K562 (cell line): Measurements from ENCODE around the gene KPNB1. TPM values are rescaled to one million over a fixed set of nuclear protein-coding genes. Genes with fewer than 3 reads are reported as not detected.

Experiments used
- ATAC-seq: fragments of 200-7000 bp; cut with Tn5 transposase; 3 replicates; pipeline ENCODE4 v1.9.1; 2020; ENCODE audit warnings: moderate library complexity
- BruUV-seq: library from RNA; stranded (reverse); fragments of 400-500 nt; replicated peaks from 2 replicates; lab custom pipeline; 2021; lab: Mats Ljungman, UMichigan
- CTCF ChIA-PET: fragments of 300-600 bp; formaldehyde crosslinking; extraction: SDS; loops from one replicate; lab custom pipeline; 2021; ENCODE audit warnings: low intra/inter-chr PET ratio; lab: Yijun Ruan, JAX
- POLR2A ChIA-PET: fragments of 300-600, 350-650 bp; sonication (Branson Sonifier 250); formaldehyde crosslinking; extraction: SDS; loops from one replicate; lab custom pipeline; 2021; ENCODE audit warnings: antibody characterized with exemption, inconsistent platforms; lab: Yijun Ruan, JAX
- DNase-seq, 4 experiments: peaks; one replicate each; pipeline versions ENCODE4 v3.0.0 to v3.0.0-alpha.2; 2011 to 2018; ENCODE audit warnings: low spot score in 3 of 4, mixed read lengths in 3 of 4; ENCODE audit errors: extremely low read depth in 1 of 4
- FAIRE-seq: peaks from 2 replicates; lab custom pipeline; 2011; peaks lifted over from hg19 to GRCh38; lab: Jason Lieb, UNC
- H2AFZ ChIP-seq: 2 replicates; pipeline ENCODE4 v1.6.0; 2011; ENCODE audit warnings: low read depth, low read length, control low read depth, inconsistent platforms
- H3K27ac ChIP-seq: fragments of 200-600 bp; 3 replicates; pipeline ENCODE4 v1.8.0; 2011; ENCODE audit warnings: low read depth, mild to moderate bottlenecking, control low read depth, inconsistent platforms, low read length, moderate library complexity, mixed read lengths; ENCODE audit errors: extremely low read depth
- H3K27me3 ChIP-seq, 2 experiments: fragments of 300-600 bp in 1 of 2; 2 replicates in 1 of 2; 3 replicates in 1 of 2; pipeline versions ENCODE4 v1.6.0 to v1.8.0; 2011; ENCODE audit warnings: inconsistent platforms in 2 of 2, low read length in 2 of 2, mild to moderate bottlenecking in 1 of 2, mixed read lengths in 1 of 2, moderate library complexity in 1 of 2; ENCODE audit not compliant: control insufficient read depth in 2 of 2, insufficient read depth in 2 of 2
- H3K36me3 ChIP-seq: fragments of 300-600 bp; 3 replicates; pipeline ENCODE4 v1.8.0; 2011; ENCODE audit warnings: mild to moderate bottlenecking, low read length, inconsistent platforms; ENCODE audit not compliant: control insufficient read depth, insufficient read depth
- H3K4me1 ChIP-seq, 2 experiments: fragments of 200-600 bp in 1 of 2; replicated peaks in 1 of 2; 2 replicates in 1 of 2; 3 replicates in 1 of 2; pipeline versions ENCODE4 v1.5.1 to v1.8.0; 2011; ENCODE audit warnings: inconsistent platforms in 2 of 2, low read length in 2 of 2, mild to moderate bottlenecking in 1 of 2, mixed read lengths in 1 of 2, moderate library complexity in 1 of 2; ENCODE audit not compliant: control insufficient read depth in 2 of 2, insufficient read depth in 2 of 2
- H3K4me2 ChIP-seq: 2 replicates; pipeline ENCODE4 v1.6.1; 2011; ENCODE audit warnings: low read length, control low read depth, inconsistent platforms, mixed read lengths; ENCODE audit not compliant: insufficient read depth
- H3K4me3 ChIP-seq: fragments of 200-600 bp; sonication (generic), shearing (Covaris generic); 2 replicates; pipeline ENCODE4 v1.5.1; 2016; ENCODE audit warnings: control low read depth, inconsistent platforms
- H3K79me2 ChIP-seq: fragments of 200-600 bp; 3 replicates; pipeline ENCODE4 v1.8.0; 2011; ENCODE audit warnings: low read length, inconsistent platforms; ENCODE audit not compliant: control insufficient read depth, insufficient read depth
- H3K9ac ChIP-seq, 2 experiments: 2 replicates each; pipeline versions ENCODE4 v1.6.0 to v1.6.1; 2011; ENCODE audit warnings: low read depth in 2 of 2, low read length in 2 of 2, control low read depth in 1 of 2, inconsistent platforms in 1 of 2, mild to moderate bottlenecking in 1 of 2, mixed read lengths in 1 of 2; ENCODE audit not compliant: insufficient read depth in 1 of 2
- H3K9me1 ChIP-seq: one replicate; pipeline ENCODE4 v1.6.0; 2011; ENCODE audit warnings: inconsistent platforms, mild to moderate bottlenecking, low read length, moderate library complexity; ENCODE audit not compliant: control insufficient read depth, insufficient read depth
- H3K9me3 ChIP-seq: replicated peaks from 2 replicates; pipeline ENCODE4 v1.5.1; 2011; ENCODE audit warnings: low read depth, low read length, inconsistent platforms; ENCODE audit not compliant: control insufficient read depth, insufficient read depth
- H4K20me1 ChIP-seq: replicated peaks from 2 replicates; pipeline ENCODE4 v1.6.1; 2011; ENCODE audit warnings: low read length, inconsistent platforms, mixed read lengths; ENCODE audit not compliant: control insufficient read depth, insufficient read depth
- ATF7 ChIP-seq: fragments of 450-650 bp; IDR thresholded peaks from 2 replicates; pipeline ENCODE4 v1.7.1; 2014; ENCODE audit warnings: mild to moderate bottlenecking, moderate library complexity
- FOXK2 ChIP-seq, 2 experiments: fragments of 450-650 bp; IDR thresholded peaks in 1 of 2; conservative IDR thresholded peaks in 1 of 2; 2 replicates each; pipeline ENCODE4 v1.6.1; 2016; ENCODE audit warnings: low read depth in 2 of 2, mild to moderate bottlenecking in 1 of 2
- MEIS2 ChIP-seq: fragments of 450-650 bp; IDR thresholded peaks from 2 replicates; pipeline ENCODE4 v1.6.1; 2014; ENCODE audit warnings: mild to moderate bottlenecking; ENCODE audit not compliant: partially characterized antibody
- NRF1 ChIP-seq, 2 experiments: fragments of 450-650 bp; IDR thresholded peaks in 1 of 2; conservative IDR thresholded peaks in 1 of 2; 2 replicates each; pipeline ENCODE4 v1.6.1; 2014; ENCODE audit warnings: mild to moderate bottlenecking in 2 of 2
- SAFB ChIP-seq: fragments of 200-400 bp; formaldehyde crosslinking; IDR thresholded peaks from 2 replicates; pipeline ENCODE4 v1.6.1; 2017; ENCODE audit warnings: low read depth, low read length, borderline replicate concordance
- TOE1 ChIP-seq, 2 experiments: fragments of 450-650 bp in 1 of 2; sonication (generic) in 1 of 2; formaldehyde crosslinking in 1 of 2; IDR thresholded peaks; 2 replicates each; pipeline versions ENCODE4 v1.7.1 to v1.8.0; 2016 to 2022; ENCODE audit warnings: borderline replicate concordance in 2 of 2, mild to moderate bottlenecking in 2 of 2, antibody characterized with exemption in 1 of 2, inconsistent platforms in 1 of 2, low read depth in 1 of 2, missing genetic modification reagents in 1 of 2, moderate library complexity in 1 of 2
- TRIM24 ChIP-seq, 2 experiments: fragments of 450-650 bp; IDR thresholded peaks; 2 replicates each; pipeline ENCODE4 v1.6.1; 2016
- ZNF134 ChIP-seq: fragments of 250-450 bp; sonication (Bioruptor Pico); conservative IDR thresholded peaks from 2 replicates; pipeline ENCODE4 v1.4.0; 2020
- ZNF197 ChIP-seq: fragments of 200-800 bp; sonication (Bioruptor generic); IDR thresholded peaks from 2 replicates; pipeline ENCODE4 v1.6.1; 2016; ENCODE audit warnings: low read depth, missing genetic modification characterization, missing compliant biosample characterization
- ZNF668 ChIP-seq: fragments of 250-450 bp; sonication (Bioruptor Pico); IDR thresholded peaks from 2 replicates; pipeline ENCODE4 v1.8.0; 2022; ENCODE audit warnings: mild to moderate bottlenecking, inconsistent platforms
- WGBS: fragments of 100-300 bp; shearing (Covaris generic); methylation state at CpG from one replicate; pipeline ENCODE4 v1.1.6; 2016; ENCODE audit warnings: low coverage, mixed read lengths; ENCODE audit not compliant: insufficient coverage; ENCODE audit errors: missing lambda C conversion rate; 5-methylcytosine and 5-hydroxymethylcytosine counted together
- in situ Hi-C: fragments of 300-500 bp; cut with MboI; formaldehyde crosslinking; loops from 4 replicates; pipeline ENCODE4 v1.15.0; 2018; ENCODE audit warnings: inconsistent platforms, mixed read lengths
- intact Hi-C: fragments of 100-400 bp; cut with micrococcal nuclease; formaldehyde crosslinking; loops from 2 replicates; pipeline ENCODE4 v1.14.2; 2022
- polyA plus RNA-seq, 8 experiments: library from polyadenylated mRNA; depleted of rRNA in 4 of 8; stranded (reverse) in 5 of 8; unstranded in 3 of 8; fragments of >200 nt; fragmentation: Nextera tagmentation in 2 of 8; fragmentation: Illumina TruSeq in 1 of 8; extraction: Ambion mirVana in 2 of 8; extraction: Trizol in 1 of 8; gene quantifications; 2 replicates each; pipeline versions ENCODE4 v1.2.1 to v1.2.3, GENCODE V29; 2011 to 2014; ENCODE audit warnings: inconsistent platforms in 1 of 8, missing spikeins in 1 of 8
- total RNA-seq, 7 experiments: library from RNA; depleted of rRNA in 6 of 7; stranded (reverse); fragments of >200 nt in 6 of 7; fragmentation: Illumina TruSeq in 2 of 7; extraction: Trizol in 2 of 7; gene quantifications; 2 replicates each; pipeline versions ENCODE4 v1.2.1 to v1.2.3, GENCODE V29; 2011 to 2021; ENCODE audit warnings: low replicate concordance in 1 of 7
- TF ChIP-seq, protein P1 (sequence below), 2 experiments: fragments of 450-650 bp; formaldehyde crosslinking in 1 of 2; IDR thresholded peaks; 2 replicates each; pipeline versions ENCODE4 v1.4.0 to v1.6.1; 2014 to 2020; ENCODE audit warnings: mild to moderate bottlenecking in 2 of 2, borderline replicate concordance in 1 of 2, low read depth in 1 of 2
- TF ChIP-seq, protein P2 (sequence below): IDR thresholded peaks from 2 replicates; pipeline ENCODE4 v1.6.1; 2016; ENCODE audit warnings: missing genetic modification characterization, missing compliant biosample characterization
- TF ChIP-seq, protein P3 (sequence below): fragments of 250-450 bp; sonication (Bioruptor Pico); IDR thresholded peaks from 2 replicates; pipeline ENCODE4 v1.9.0; 2021; ENCODE audit warnings: mild to moderate bottlenecking

KPNB1 gene
- total and polyA plus RNA-seq, 9 of the 15 experiments (the other 6 are each of a cell fraction or from before 2014, with no cell fraction given), result 154 to 622 (median 354) TPM

DNA sequence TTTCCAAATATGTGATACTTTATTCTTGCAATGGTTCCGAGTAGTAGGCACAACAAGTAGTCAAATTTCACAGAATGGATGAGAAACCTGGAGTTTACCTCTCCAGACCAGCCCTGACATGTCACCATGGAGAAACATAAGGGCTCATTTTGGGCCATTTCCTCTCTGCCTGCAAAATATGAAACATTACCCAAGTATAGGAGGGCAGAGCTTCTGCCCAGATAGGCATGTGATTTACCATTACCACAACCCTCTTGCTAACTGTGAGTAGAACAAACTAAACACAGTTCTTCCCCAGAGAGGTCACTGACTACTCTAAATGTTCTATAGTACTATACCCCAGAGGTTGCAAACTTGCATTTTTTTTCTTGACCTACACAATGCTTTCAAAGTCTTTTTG, 15.7 kb upstream of the KPNB1 start:
- CTCF ChIA-PET, result no interaction called here
- ATAC-seq, result no peak
- H3K9ac ChIP-seq, result no peak overlapping the region
- H3K79me2 ChIP-seq, result no peaks in the 10 kb centered on the region
- H3K27ac ChIP-seq, result no peak overlapping the region
- no peak overlapping the region for H3K4me2 ChIP-seq
- no peak for DNase-seq
- FAIRE-seq, result no peak
- BruUV-seq, result no TSS peak
- peaks cover 0 to 7% of the 10 kb centered on the region in 2 experiments; a peak in 3 of 5 replicates for H3K4me1 ChIP-seq
- H3K27me3 ChIP-seq, result no peaks in the 10 kb centered on the region
- no peaks in the 10 kb centered on the region for H4K20me1 ChIP-seq
- no peaks in the 10 kb centered on the region for H3K9me3 ChIP-seq
- in situ Hi-C loops, result no loop called here
- no peaks in the 10 kb centered on the region for H3K36me3 ChIP-seq
- no peaks in the 10 kb centered on the region for H3K9me1 ChIP-seq
- H3K4me3 ChIP-seq, result no peak overlapping the region
- intact Hi-C loops, result no loop called here
- POLR2A ChIA-PET, result interaction anchor here (3.4 kb wide), 1 partner anchor 15 kb away, joined by 19 read pairs; the partner anchor contains the start of gene KPNB1
- 65% methylated on average over 1 of the region's 1 CpG for WGBS
- H2AFZ ChIP-seq, result no peak overlapping the region
- TF ChIP-seq TRIM24 (IDR thresholded peaks at IDR 0.05) (no peak), MEIS2 (no peak), ATF7 (no peak), NRF1 (conservative IDR thresholded peaks at IDR 0.05 in 1 of 2, IDR thresholded peaks at IDR 0.05 in 1 of 2) (no peak), SAFB (no peak), ZNF197 (no peak), FOXK2 (conservative IDR thresholded peaks at IDR 0.05 in 1 of 2, IDR thresholded peaks at IDR 0.05 in 1 of 2; ENCODE audit: low read depth in 2 of 2) (no peak), TOE1 (IDR thresholded peaks at IDR 0.05; ENCODE audit: borderline replicate concordance) (no peak), TOE1 (CRISPR knock-in tag; IDR thresholded peaks at IDR 0.05; ENCODE audit: borderline replicate concordance, low read depth) (no peak), ZNF134 (CRISPR knock-in tag) (no peak), ZNF668 (CRISPR knock-in tag) (no peak)
- TF ChIP-seq, protein P1, sequence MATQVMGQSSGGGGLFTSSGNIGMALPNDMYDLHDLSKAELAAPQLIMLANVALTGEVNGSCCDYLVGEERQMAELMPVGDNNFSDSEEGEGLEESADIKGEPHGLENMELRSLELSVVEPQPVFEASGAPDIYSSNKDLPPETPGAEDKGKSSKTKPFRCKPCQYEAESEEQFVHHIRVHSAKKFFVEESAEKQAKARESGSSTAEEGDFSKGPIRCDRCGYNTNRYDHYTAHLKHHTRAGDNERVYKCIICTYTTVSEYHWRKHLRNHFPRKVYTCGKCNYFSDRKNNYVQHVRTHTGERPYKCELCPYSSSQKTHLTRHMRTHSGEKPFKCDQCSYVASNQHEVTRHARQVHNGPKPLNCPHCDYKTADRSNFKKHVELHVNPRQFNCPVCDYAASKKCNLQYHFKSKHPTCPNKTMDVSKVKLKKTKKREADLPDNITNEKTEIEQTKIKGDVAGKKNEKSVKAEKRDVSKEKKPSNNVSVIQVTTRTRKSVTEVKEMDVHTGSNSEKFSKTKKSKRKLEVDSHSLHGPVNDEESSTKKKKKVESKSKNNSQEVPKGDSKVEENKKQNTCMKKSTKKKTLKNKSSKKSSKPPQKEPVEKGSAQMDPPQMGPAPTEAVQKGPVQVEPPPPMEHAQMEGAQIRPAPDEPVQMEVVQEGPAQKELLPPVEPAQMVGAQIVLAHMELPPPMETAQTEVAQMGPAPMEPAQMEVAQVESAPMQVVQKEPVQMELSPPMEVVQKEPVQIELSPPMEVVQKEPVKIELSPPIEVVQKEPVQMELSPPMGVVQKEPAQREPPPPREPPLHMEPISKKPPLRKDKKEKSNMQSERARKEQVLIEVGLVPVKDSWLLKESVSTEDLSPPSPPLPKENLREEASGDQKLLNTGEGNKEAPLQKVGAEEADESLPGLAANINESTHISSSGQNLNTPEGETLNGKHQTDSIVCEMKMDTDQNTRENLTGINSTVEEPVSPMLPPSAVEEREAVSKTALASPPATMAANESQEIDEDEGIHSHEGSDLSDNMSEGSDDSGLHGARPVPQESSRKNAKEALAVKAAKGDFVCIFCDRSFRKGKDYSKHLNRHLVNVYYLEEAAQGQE (IDR thresholded peaks at IDR 0.05; ENCODE audit: borderline replicate concordance), result no peak
- TF ChIP-seq, protein P1 (CRISPR knock-in tag; IDR thresholded peaks at IDR 0.05; ENCODE audit: low read depth), result no peak
- TF ChIP-seq, protein P2, sequence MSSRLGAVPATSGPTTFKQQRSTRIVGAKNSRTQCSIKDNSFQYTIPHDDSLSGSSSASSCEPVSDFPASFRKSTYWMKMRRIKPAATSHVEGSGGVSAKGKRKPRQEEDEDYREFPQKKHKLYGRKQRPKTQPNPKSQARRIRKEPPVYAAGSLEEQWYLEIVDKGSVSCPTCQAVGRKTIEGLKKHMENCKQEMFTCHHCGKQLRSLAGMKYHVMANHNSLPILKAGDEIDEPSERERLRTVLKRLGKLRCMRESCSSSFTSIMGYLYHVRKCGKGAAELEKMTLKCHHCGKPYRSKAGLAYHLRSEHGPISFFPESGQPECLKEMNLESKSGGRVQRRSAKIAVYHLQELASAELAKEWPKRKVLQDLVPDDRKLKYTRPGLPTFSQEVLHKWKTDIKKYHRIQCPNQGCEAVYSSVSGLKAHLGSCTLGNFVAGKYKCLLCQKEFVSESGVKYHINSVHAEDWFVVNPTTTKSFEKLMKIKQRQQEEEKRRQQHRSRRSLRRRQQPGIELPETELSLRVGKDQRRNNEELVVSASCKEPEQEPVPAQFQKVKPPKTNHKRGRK (tag), result no peak
- TF ChIP-seq, protein P3, sequence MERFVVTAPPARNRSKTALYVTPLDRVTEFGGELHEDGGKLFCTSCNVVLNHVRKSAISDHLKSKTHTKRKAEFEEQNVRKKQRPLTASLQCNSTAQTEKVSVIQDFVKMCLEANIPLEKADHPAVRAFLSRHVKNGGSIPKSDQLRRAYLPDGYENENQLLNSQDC, result no peak
